PC-9 (cell line): ENCODE data around the gene KCNJ2.

Experiments
- CTCF ChIP-seq: fragments of 200-600 bp; sonication (generic); conservative IDR thresholded peaks from 2 replicates; pipeline ENCODE4 v1.6.1; 2017; ENCODE audit warnings: mixed run types, antibody characterized with exemption, mild to moderate bottlenecking, moderate library complexity
- EZH2 ChIP-seq: fragments of 200-600 bp; sonication (generic); IDR thresholded peaks from 2 replicates; pipeline ENCODE4 v1.8.0; 2017; ENCODE audit warnings: antibody characterized with exemption, low read depth

GRCh38 chr17:70225276-70225675 lies 55.9 kb downstream of the KCNJ2 start:
- TF ChIP-seq CTCF (no peak), EZH2 (no peak)
